ENCODE results near the gene CCDC142.

GRCh38 chr2:74489906-74490305, 7.1 kb upstream of the CCDC142 start:
- TF ChIP-seq GATAD2B (IDR thresholded peaks at IDR 0.05; ENCODE audit: borderline replicate concordance) (no peak), LARP7 (IDR thresholded peaks at IDR 0.05) (no peak), NR2C2 (CRISPR knock-in tag; IDR thresholded peaks at IDR 0.05) (no peak), NR2C2 (tag; IDR thresholded peaks at IDR 0.05) (no peak), SMAD4 (CRISPR knock-in tag; conservative IDR thresholded peaks at IDR 0.05) (no peak), ARID1B (IDR thresholded peaks at IDR 0.05) (no peak), DMBX1 (CRISPR knock-in tag; IDR thresholded peaks at IDR 0.05; ENCODE audit: borderline replicate concordance) (no peak), CREB1 (IDR thresholded peaks at IDR 0.05) (no peak), CREB1 (CRISPR knock-in tag; IDR thresholded peaks at IDR 0.05) (no peak), ATF3 (IDR thresholded peaks at IDR 0.05) (no peak), ATF3 (CRISPR knock-in tag; conservative IDR thresholded peaks at IDR 0.05) (no peak), ZBTB11 (CRISPR knock-in tag; IDR thresholded peaks at IDR 0.05) (no peak)

Data from K562 (cell line).